ENCODE data around the gene PIR. TPM values are rescaled to one million over a fixed set of nuclear protein-coding genes. Genes with fewer than 3 reads are reported as not detected.

Gene PIR
- total RNA-seq, 1 donor from 2014 or later: 6.3 TPM

DNA sequence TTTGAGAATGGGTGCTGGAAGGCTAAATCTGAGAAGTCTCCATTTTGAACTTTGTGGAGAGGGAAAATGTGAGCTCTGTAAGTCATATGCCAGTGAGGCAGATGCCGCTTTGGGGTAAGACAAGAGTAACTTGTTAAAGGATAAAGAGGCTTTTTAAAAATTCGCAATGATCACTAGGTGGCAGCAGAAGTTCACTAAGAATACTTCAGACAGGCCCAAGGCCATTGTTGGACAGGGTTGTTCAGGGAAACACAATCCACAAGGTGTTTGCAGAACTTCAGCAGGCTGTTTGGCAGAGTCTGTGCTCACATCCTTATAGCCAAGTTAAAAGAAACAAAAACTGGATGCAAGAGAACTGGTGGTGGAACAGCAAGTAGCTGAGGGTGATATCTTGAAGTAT is 144.1 kb downstream of the PIR start:
- DNase-seq (ENCODE audit: low read depth): peak; percentile 64

DNA sequence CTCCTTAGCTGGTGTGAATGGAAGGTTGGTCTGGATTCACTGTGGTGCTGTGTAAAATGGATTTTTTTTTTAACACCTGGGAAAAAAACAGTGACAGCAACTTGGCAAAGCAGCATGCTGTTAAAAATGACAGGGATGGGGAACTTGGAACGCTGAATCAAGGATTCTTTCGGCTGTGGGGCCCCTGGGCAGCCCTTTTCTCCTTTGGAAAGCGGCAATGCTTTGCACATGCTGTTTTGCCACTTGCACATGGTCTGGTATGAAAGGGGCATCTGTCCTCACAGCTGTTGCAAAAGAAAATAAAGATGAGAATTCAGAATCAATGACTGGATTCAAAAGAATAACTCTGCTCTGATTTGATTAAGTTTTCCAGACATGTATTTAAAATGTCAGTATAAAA is 147.2 kb downstream of the PIR start:
- no peak for DNase-seq (ENCODE audit: low read depth)

DNA sequence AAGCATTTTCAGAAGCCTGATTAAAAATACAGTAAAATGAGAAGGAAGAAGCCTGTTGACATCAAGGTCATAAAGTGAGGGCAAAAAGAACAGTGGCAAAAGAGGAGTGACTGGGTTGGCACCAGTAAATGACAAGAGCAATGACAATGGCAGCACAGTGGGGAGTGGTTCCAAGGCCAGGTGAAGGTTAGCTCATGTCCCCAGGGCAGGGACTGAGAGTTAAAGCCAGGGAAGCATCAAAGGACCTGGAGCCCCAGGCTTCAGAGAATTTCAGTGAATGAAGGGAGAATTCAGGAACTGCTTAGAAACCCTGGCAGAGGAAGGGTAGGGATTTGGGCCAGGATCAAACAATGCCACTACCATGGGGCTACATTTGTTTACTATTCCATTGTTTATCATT is 149.0 kb downstream of the PIR start:
- no peak for DNase-seq (ENCODE audit: low read depth)

DNA sequence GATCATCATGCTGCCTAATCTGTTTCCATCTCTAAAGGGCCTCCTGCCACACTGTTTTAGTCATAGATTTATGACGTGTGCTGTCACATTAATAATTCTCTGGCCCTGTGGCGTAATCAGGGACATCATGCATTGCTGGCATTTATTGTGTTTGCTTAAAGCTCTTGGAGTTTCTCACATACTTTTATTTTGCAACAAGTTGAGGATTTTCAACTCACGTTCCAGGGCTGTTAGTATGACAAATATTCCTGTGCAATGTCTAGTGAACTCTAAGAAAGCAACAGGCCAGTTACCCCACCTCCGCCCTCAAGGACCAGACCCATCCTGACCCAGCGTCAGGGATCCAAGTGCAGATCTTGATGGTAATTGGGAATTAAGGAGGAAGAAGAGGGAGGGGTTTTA is 150.1 kb downstream of the PIR start:
- peak; percentile 36 for DNase-seq (ENCODE audit: low read depth)

DNA sequence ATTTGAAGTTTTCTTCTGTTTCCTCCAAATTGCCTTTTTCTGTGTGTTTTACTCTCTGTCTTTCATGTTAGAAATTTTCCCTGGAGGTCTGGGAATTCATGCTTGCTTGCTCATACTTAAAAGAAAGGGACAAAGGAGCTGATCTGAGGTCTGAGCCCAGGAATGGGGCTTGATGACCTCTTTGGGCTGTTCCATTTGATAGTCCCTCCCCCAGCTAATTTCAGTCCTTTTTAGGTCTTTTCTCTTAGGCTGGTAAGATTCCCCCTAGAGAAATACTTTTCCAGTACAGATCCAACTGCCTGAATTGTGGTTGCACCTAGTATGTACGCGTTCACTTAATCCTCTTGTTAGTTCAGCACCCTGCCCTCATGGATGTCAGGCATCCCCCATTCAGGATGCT is 152.3 kb downstream of the PIR start:
- DNase-seq (ENCODE audit: low read depth): no peak

DNA sequence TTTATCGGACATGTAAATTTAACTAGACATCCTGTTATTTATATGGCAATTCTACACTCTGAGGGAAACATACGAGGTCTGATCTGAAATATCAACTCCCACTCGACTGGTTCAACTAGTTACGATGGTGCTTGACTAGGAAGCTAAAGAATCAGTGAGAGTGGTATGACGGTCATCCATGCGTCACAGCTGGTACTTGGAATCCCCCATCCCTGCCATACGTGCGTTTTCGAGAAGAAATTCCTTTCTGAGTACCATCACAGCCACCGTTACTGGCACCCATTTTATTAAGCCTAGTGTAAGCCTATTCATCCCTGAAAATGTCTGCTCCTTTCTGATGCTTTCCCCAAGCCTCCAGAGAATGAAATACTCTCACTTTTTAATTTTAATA is 157.1 kb downstream of the PIR start:
- peak; percentile 70 for DNase-seq (ENCODE audit: low read depth)

DNA sequence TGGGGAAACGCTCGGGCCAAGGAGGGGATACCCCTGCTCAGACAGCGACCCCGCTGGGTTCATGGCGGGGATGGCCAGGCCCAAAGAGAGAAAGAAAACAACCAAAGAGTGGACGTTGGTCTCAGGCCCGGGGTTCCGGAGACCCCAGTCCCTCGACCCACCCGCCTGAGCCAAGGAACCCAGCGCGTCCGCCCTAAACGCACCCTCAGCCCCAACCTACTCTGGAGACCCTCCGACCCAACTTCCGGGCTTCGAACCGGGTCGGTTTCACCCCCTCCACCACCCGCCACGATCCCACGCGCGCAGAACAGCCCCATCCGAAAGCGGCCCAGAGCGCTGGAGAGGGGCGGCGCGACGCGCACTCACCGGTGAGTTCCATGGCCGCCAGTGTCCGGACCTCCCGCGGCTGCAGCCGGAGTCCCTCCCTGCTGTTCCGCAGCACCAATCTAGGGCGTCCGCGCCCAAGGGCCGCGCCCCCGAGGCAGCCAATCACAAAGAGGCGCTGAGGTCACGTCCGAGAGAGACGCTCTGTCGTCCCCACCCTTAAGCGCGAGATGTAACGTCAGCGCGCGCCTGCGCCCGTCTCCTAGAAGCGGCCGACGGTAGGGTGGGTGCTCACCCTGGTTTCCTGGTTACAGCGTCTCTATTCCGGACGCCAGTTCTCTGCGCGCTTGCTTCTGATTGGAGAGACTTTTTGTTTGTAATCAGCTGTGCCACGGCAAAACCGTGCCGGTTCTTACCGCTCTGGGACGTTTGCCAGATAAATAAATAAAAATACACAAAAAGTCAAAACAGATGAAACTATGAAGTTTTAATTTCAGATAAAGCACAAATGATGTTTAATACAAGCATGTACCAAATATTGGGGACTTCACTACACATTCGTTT is 157.8 kb downstream of the PIR start, which contains the start of gene PIGA:
TSS of gene PIGA (minus strand) at position 389 of the 888 bp plus-strand sequence. CDS start 3,593 bp downstream, outside the sequence.
- peak; percentile 91 for DNase-seq (ENCODE audit: low read depth)

Other genes with a start within 250 kb of the PIR start
- 3.0 and 4.0 TPM in 2 replicates for gene ASB9, start 223.2 kb downstream of the PIR start, total RNA-seq
- not detected in 2 replicates for gene ASB11, start 177.7 kb downstream of the PIR start, total RNA-seq
- gene PIGA, start 157.8 kb downstream of the PIR start, total RNA-seq: 13.4 and 20.1 TPM in 2 replicates
- 0.05 TPM in 1 of 2 replicates, not detected in the other for gene VEGFD, start 108.9 kb downstream of the PIR start, total RNA-seq
- 0.15 and 0.35 TPM in 2 replicates for gene BMX, start 7.5 kb upstream of the PIR start, total RNA-seq
- 0.35 and 3.0 TPM in 2 replicates for gene ACE2, start 107.6 kb upstream of the PIR start, total RNA-seq
- gene CLTRN, start 171.5 kb upstream of the PIR start, total RNA-seq: 2.8 and 3.0 TPM in 2 replicates
- 2.1 and 5.4 TPM in 2 replicates for gene CA5B, start 244.9 kb upstream of the PIR start, total RNA-seq